ENCODE results near the gene C14orf132.

The C14orf132 gene

GRCh38 chr14:96126783-96127271, 87.7 kb downstream of the C14orf132 start:
- TF ChIP-seq CTCF (IDR thresholded peaks at IDR 0.05; ENCODE audit: low read depth, low read length, missing control alignments): no peak
- DNase-seq (ENCODE audit: low read depth): no peak
- in situ Hi-C loops (cut with HindIII; ENCODE audit: low sequenced_read_pairs): no loop called here
- H3K4me3 ChIP-seq (ENCODE audit: low read depth, low read length): no peak overlapping the region

DNA sequence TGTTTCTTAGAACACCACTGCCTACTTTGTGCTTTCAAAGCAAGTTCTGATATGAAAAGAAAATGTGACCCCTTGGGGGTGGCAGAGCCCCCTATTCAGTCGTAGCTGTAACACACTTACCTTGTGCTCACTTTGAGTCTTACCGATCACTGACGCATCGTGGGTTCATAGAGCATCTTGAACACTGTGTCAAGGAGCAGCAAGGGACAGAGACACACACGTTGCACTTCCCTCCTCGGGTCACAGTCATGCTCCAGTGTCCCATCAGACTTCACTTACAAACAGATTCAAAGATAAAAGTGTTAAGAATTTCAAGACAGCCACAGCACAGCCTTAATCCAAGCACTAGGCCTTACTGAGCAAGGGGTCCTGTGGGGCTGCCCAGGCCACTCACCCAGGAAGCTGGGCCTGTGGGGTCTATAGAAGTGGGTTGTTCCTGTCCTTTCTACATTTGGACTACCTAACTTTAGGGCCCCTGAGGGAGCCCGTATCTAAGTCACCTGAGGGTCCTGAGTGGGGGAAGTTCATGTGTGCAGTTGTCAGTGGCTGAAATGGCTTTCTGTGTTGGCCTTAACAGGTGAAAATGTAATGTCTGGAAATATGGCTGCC, 90.1 kb downstream of the C14orf132 start:
- TF ChIP-seq CTCF (IDR thresholded peaks at IDR 0.05; ENCODE audit: low read depth, low read length, missing control alignments): no peak
- DNase-seq (ENCODE audit: low read depth): no peak
- in situ Hi-C loops (cut with HindIII; ENCODE audit: low sequenced_read_pairs): no loop called here

GRCh38 chr14:96130391-96130790, 91.2 kb downstream of the C14orf132 start:
- no peak for DNase-seq (ENCODE audit: low read depth)
- TF ChIP-seq CTCF (IDR thresholded peaks at IDR 0.05; ENCODE audit: low read depth, low read length, missing control alignments): no peak
- H3K4me3 ChIP-seq (ENCODE audit: low read depth, low read length): no peak overlapping the region

More for the DNA sequence above, 90.1 kb downstream of the C14orf132 start:
- no peak overlapping the region for H3K4me3 ChIP-seq (ENCODE audit: low read depth, low read length)

DNA sequence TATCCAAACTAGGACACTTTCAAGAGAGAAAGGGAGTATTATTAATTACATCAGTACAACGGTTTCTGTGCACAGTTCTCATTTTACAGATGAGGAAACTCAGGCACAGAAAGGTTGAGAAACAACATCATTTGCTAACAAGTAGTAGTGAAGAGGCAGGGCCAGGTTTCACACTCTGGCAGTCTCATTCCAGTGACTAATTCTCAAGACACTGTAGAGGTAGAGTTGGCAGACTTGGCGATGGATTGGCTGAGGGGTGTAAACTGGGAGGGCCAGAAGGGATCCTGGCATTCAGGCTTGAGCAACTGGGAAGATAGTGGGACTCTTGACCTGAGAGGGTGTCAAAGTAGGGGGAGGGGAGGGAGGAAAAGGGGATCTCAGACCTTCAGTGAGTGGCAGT, 91.7 kb downstream of the C14orf132 start:
- H3K4me3 ChIP-seq (ENCODE audit: low read depth, low read length): no peak overlapping the region
- DNase-seq (ENCODE audit: low read depth): no peak
- TF ChIP-seq CTCF (IDR thresholded peaks at IDR 0.05; ENCODE audit: low read depth, low read length, missing control alignments): no peak
- in situ Hi-C loops (cut with HindIII; ENCODE audit: low sequenced_read_pairs): no loop called here

More at GRCh38 chr14:96130391-96130790, 91.2 kb downstream of the C14orf132 start:
- in situ Hi-C loops (cut with HindIII; ENCODE audit: low sequenced_read_pairs): no loop called here

- TF ChIP-seq CTCF (IDR thresholded peaks at IDR 0.05; ENCODE audit: low read depth, low read length, missing control alignments): no peak
- DNase-seq (ENCODE audit: low read depth): no peak
- H3K4me3 ChIP-seq (ENCODE audit: low read depth, low read length): no peak overlapping the region
- in situ Hi-C loops (cut with HindIII; ENCODE audit: low sequenced_read_pairs): no loop called here
Observed at GRCh38 chr14:96131836-96132235, 92.7 kb downstream of the C14orf132 start.

- H3K4me3 ChIP-seq (ENCODE audit: low read depth, low read length): no peak overlapping the region
- TF ChIP-seq CTCF (IDR thresholded peaks at IDR 0.05; ENCODE audit: low read depth, low read length, missing control alignments): no peak
- no peak for DNase-seq (ENCODE audit: low read depth)
- in situ Hi-C loops (cut with HindIII; ENCODE audit: low sequenced_read_pairs): no loop called here
Observed at GRCh38 chr14:96134508-96134907, 95.3 kb downstream of the C14orf132 start.

Measured in astrocyte of the cerebellum (primary cell).